ENCODE results near the gene SEL1L3.
"Not testable (repeated sequence)": the region's sequence is repeated elsewhere in the genome, so short reads cannot be mapped to it uniquely, and the experiment has no call there.

Gene SEL1L3

GRCh38 chr4:25862411-25863346 lies at the start of gene SEL1L3:
Gene SEL1L3, minus strand, starts transcription at chr4:25862988. Its CDS starts 152 bp downstream, at chr4:25862836.
- DNase-seq: no peak

GRCh38 chr4:25911356-25911755 lies 48.6 kb upstream of the SEL1L3 start:
- DNase-seq: no peak

GRCh38 chr4:25908491-25908901 lies 45.7 kb upstream of the SEL1L3 start:
- DNase-seq: no peak

GRCh38 chr4:25906113-25906512 lies 43.3 kb upstream of the SEL1L3 start:
- DNase-seq: not testable (repeated sequence)

GRCh38 chr4:25905371-25905770 lies 42.6 kb upstream of the SEL1L3 start:
- DNase-seq: no peak

- DNase-seq: no peak
These were observed 41.9 kb upstream of the SEL1L3 start for GRCh38 chr4:25904748-25905082.

GRCh38 chr4:25903900-25904747 lies 41.3 kb upstream of the SEL1L3 start:
- no peak for DNase-seq

GRCh38 chr4:25901030-25901430 lies 38.2 kb upstream of the SEL1L3 start:
- no peak for DNase-seq

GRCh38 chr4:25900310-25900709 lies 37.5 kb upstream of the SEL1L3 start:
- DNase-seq: no peak

GRCh38 chr4:25896776-25897539 lies 34.2 kb upstream of the SEL1L3 start:
- DNase-seq: no peak

GRCh38 chr4:25892796-25893195 lies 30.0 kb upstream of the SEL1L3 start:
- DNase-seq: no peak

GRCh38 chr4:25890571-25891485 lies 28.0 kb upstream of the SEL1L3 start:
- DNase-seq: peak; percentile 12

GRCh38 chr4:25889589-25890503 lies 27.1 kb upstream of the SEL1L3 start:
- peak; percentile 19 for DNase-seq

GRCh38 chr4:25888781-25889180 lies 26.0 kb upstream of the SEL1L3 start:
- no peak for DNase-seq

- DNase-seq: no peak
These were observed 21.4 kb upstream of the SEL1L3 start for GRCh38 chr4:25884031-25884782.

GRCh38 chr4:25883565-25883964 lies 20.8 kb upstream of the SEL1L3 start:
- DNase-seq: no peak

GRCh38 chr4:25882226-25882625 lies 19.4 kb upstream of the SEL1L3 start:
- DNase-seq: no peak

GRCh38 chr4:25881193-25881592 lies 18.4 kb upstream of the SEL1L3 start:
- no peak for DNase-seq

- no peak for DNase-seq
These were observed 17.3 kb upstream of the SEL1L3 start for GRCh38 chr4:25879991-25880651.
